ENCODE data around the gene CDC42SE2. TPM values are rescaled to one million over a fixed set of nuclear protein-coding genes. Genes with fewer than 3 reads are reported as not detected.

CDC42SE2 gene
- total RNA-seq, 1 donor from 2014 or later = 24.1 TPM

DNA sequence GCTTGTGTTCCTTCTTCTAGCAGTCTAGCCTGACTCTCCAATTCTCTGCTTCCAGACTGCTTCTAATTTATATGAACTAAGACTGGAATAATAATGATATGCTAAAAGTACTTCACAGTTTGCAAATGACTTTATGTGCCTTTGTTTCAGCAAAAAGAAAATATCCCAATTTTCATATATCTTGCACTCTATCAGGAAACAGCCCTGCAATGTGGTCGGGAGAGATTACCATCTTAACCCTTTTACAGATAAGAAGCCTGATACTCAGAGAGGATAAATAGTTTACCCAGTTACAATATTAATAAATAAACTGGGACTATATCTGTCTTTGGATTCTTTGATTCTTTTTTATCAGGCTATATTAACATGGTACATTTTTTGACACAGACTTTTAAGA lies 126.0 kb downstream of the CDC42SE2 start:
- no peak overlapping the region for H3K4me2 ChIP-seq (ENCODE audit: low read length)
- H3K27ac ChIP-seq (ENCODE audit: low read depth, low read length) = no peak overlapping the region
- H3K4me3 ChIP-seq (ENCODE audit: insufficient read depth, low read depth, low read length) = no peak overlapping the region
- H3K4me1 Mint-ChIP-seq (ENCODE audit: low read depth, unreplicated experiment) = peaks cover 2% of the 10 kb centered on the region
- peaks cover 2% of the 10 kb centered on the region for H3K36me3 Mint-ChIP-seq (ENCODE audit: low read depth, unreplicated experiment)
- no peaks in the 10 kb centered on the region for H3K9me3 ChIP-seq (ENCODE audit: insufficient read depth, low read depth, low read length)
- H2AFZ ChIP-seq (ENCODE audit: low read depth, low read length) = no peak overlapping the region
- no peak overlapping the region for H3K9ac ChIP-seq (ENCODE audit: low read length)
- TF ChIP-seq CTCF (IDR thresholded peaks at IDR 0.05; ENCODE audit: insufficient read depth, low read depth, low read length) = no peak
- no peak for TF ChIP-seq EZH2 (IDR thresholded peaks at IDR 0.05; ENCODE audit: insufficient read depth, low read length)
- no peaks in the 10 kb centered on the region for H3K27me3 ChIP-seq (ENCODE audit: insufficient read depth, low read length)
- no peak overlapping the region for H3K4me3 Mint-ChIP-seq (ENCODE audit: unreplicated experiment)
- DNase-seq (ENCODE audit: low read depth) (no peak), FAIRE-seq (no peak)
- H3K9me3 Mint-ChIP-seq (ENCODE audit: unreplicated experiment) = no peaks in the 10 kb centered on the region
- H3K4me1 ChIP-seq (ENCODE audit: insufficient read depth, low read length) = peaks cover 9% of the 10 kb centered on the region
- peaks cover 7% of the 10 kb centered on the region for H3K36me3 ChIP-seq (ENCODE audit: insufficient read depth, low read length)
- H3K79me2 ChIP-seq (ENCODE audit: insufficient read depth, low read length) = no peaks in the 10 kb centered on the region
- no peaks in the 10 kb centered on the region for H4K20me1 ChIP-seq (ENCODE audit: insufficient read depth, low read length)
- no peak overlapping the region for H3K27ac Mint-ChIP-seq (ENCODE audit: unreplicated experiment)
- H3K27me3 Mint-ChIP-seq (ENCODE audit: low read depth, unreplicated experiment) = no peaks in the 10 kb centered on the region

DNA sequence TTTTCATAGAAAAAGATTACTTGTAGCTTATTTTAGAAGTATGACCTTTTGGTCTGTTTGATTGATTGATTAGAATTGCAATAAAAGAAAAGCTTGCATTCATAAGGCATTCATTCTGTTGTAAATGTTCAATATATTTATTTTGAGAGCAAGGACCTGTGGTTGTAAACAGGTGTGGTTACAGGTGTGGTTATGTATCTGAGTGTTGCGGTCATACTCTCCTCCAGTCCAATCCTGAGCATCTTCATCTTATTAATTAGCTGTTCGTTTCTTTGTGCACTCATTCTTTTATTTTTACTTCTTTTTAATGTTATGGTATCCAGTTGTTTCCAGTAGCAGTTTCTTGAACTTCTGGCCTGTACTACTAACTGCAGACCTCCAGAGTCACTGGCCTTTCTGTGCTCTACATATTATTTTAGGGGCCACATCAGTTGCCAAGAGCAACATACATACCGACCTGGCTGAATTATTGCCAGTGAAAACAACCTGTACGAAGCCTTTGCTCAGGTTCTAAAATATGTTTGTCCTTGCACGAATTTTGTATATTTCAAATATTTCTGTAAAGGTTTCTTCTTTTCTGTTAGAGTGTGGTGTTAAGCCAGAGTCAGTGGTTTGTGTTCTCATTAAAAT lies 128.7 kb downstream of the CDC42SE2 start:
- H3K9me3 ChIP-seq (ENCODE audit: insufficient read depth, low read depth, low read length) = no peaks in the 10 kb centered on the region
- no peak overlapping the region for H3K27ac ChIP-seq (ENCODE audit: low read depth, low read length)
- no peaks in the 10 kb centered on the region for H3K27me3 Mint-ChIP-seq (ENCODE audit: low read depth, unreplicated experiment)
- no peaks in the 10 kb centered on the region for H3K9me3 Mint-ChIP-seq (ENCODE audit: unreplicated experiment)
- no peak overlapping the region for H2AFZ ChIP-seq (ENCODE audit: low read depth, low read length)
- H3K4me3 ChIP-seq (ENCODE audit: insufficient read depth, low read depth, low read length) = no peak overlapping the region
- FAIRE-seq (no peak), DNase-seq (ENCODE audit: low read depth) (no peak)
- H3K27me3 ChIP-seq (ENCODE audit: insufficient read depth, low read length) = no peaks in the 10 kb centered on the region
- H3K4me1 Mint-ChIP-seq (ENCODE audit: low read depth, unreplicated experiment) = peaks cover 2% of the 10 kb centered on the region
- no peak for TF ChIP-seq EZH2 (IDR thresholded peaks at IDR 0.05; ENCODE audit: insufficient read depth, low read length)
- TF ChIP-seq CTCF (IDR thresholded peaks at IDR 0.05; ENCODE audit: insufficient read depth, low read depth, low read length) = no peak
- H3K4me2 ChIP-seq (ENCODE audit: low read length) = no peak overlapping the region
- no peak overlapping the region for H3K4me3 Mint-ChIP-seq (ENCODE audit: unreplicated experiment)
- peaks cover 9% of the 10 kb centered on the region for H3K4me1 ChIP-seq (ENCODE audit: insufficient read depth, low read length)
- no peak overlapping the region for H3K9ac ChIP-seq (ENCODE audit: low read length)
- H3K79me2 ChIP-seq (ENCODE audit: insufficient read depth, low read length) = no peaks in the 10 kb centered on the region
- H4K20me1 ChIP-seq (ENCODE audit: insufficient read depth, low read length) = no peaks in the 10 kb centered on the region
- H3K27ac Mint-ChIP-seq (ENCODE audit: unreplicated experiment) = no peak overlapping the region
- H3K36me3 ChIP-seq (ENCODE audit: insufficient read depth, low read length) = peaks cover 13% of the 10 kb centered on the region
- peaks cover 8% of the 10 kb centered on the region for H3K36me3 Mint-ChIP-seq (ENCODE audit: low read depth, unreplicated experiment)

DNA sequence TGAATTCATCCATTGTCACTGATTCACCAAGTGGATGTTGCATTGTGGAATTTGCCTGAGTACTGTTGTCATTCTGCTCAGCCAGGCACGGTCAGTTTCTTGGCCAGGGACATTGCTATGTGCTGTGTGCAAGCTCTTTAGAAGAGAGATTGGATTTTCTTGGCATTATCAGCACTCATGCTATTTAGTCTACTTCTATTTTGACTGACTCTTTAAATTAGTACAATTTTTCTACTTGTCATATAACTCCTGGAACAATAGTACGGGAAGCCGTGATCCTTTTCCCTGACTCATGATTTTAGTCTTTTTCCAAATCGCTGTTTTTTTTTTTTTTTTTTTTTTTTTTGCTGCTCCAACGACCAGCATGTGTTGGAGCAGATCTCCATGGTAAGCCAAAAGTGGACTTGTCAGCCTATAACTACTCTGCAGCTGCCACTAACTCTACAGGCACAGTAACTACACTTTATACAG lies 129.7 kb downstream of the CDC42SE2 start:
- H3K4me3 Mint-ChIP-seq (ENCODE audit: unreplicated experiment) = no peak overlapping the region
- TF ChIP-seq EZH2 (IDR thresholded peaks at IDR 0.05; ENCODE audit: insufficient read depth, low read length) (no peak), CTCF (IDR thresholded peaks at IDR 0.05; ENCODE audit: insufficient read depth, low read depth, low read length) (no peak)
- peaks cover 8% of the 10 kb centered on the region for H3K36me3 Mint-ChIP-seq (ENCODE audit: low read depth, unreplicated experiment)
- Histone ChIP-seq H3K79me2 (ENCODE audit: insufficient read depth, low read length) (no peaks in the 10 kb centered on the region), H3K4me1 (ENCODE audit: insufficient read depth, low read length) (peaks cover 9% of the 10 kb centered on the region), H3K4me2 (ENCODE audit: low read length) (peak overlapping the region; percentile 31), H3K9ac (ENCODE audit: low read length) (no peak overlapping the region), H3K4me3 (ENCODE audit: insufficient read depth, low read depth, low read length) (no peak overlapping the region), H2AFZ (ENCODE audit: low read depth, low read length) (no peak overlapping the region), H4K20me1 (ENCODE audit: insufficient read depth, low read length) (no peaks in the 10 kb centered on the region), H3K36me3 (ENCODE audit: insufficient read depth, low read length) (peaks cover 13% of the 10 kb centered on the region), H3K9me3 (ENCODE audit: insufficient read depth, low read depth, low read length) (no peaks in the 10 kb centered on the region), H3K27ac (ENCODE audit: low read depth, low read length) (peak overlapping the region; percentile 35), H3K27me3 (ENCODE audit: insufficient read depth, low read length) (no peaks in the 10 kb centered on the region)
- FAIRE-seq = no peak
- no peaks in the 10 kb centered on the region for H3K27me3 Mint-ChIP-seq (ENCODE audit: low read depth, unreplicated experiment)
- no peak overlapping the region for H3K27ac Mint-ChIP-seq (ENCODE audit: unreplicated experiment)
- H3K4me1 Mint-ChIP-seq (ENCODE audit: low read depth, unreplicated experiment) = peaks cover 2% of the 10 kb centered on the region
- DNase-seq (ENCODE audit: low read depth) = peak; percentile 73
- H3K9me3 Mint-ChIP-seq (ENCODE audit: unreplicated experiment) = no peaks in the 10 kb centered on the region
